ENCODE measurements around the gene UMPS. TPM values are rescaled to one million over a fixed set of nuclear protein-coding genes. Genes with fewer than 3 reads are reported as not detected.

Gene UMPS
- polyA plus RNA-seq, 1 donor (not counting 4 experiments of a cell fraction or from before 2014, with no cell fraction given) = 53.7 TPM

GRCh38 chr3:124700880-124701684, 29.2 kb upstream of the UMPS start:
- Histone ChIP-seq H3K36me3 (ENCODE audit: control insufficient read depth in 2 of 2, extremely low read depth in 1 of 2, insufficient read depth in 2 of 2, low read length in 2 of 2) (no peaks in the 10 kb centered on the region), H3K4me2 (ENCODE audit: control insufficient read depth, extremely low read depth, insufficient read depth, low read depth, low read length) (no peak overlapping the region), H4K20me1 (ENCODE audit: control insufficient read depth, extremely low read depth, insufficient read depth, low read length) (no peaks in the 10 kb centered on the region), H3K27me3 (ENCODE audit: control insufficient read depth, extremely low read depth, insufficient read depth, low read length) (no peaks in the 10 kb centered on the region), H3K79me2 (ENCODE audit: control insufficient read depth, insufficient read depth, low read length) (no peaks in the 10 kb centered on the region), H3K9ac (ENCODE audit: control insufficient read depth, extremely low read depth, insufficient read depth, low read length) (no peak overlapping the region), H3K9me3 (ENCODE audit: control insufficient read depth, low read depth, low read length) (no peaks in the 10 kb centered on the region), H3K9me1 (ENCODE audit: control insufficient read depth, extremely low read depth, insufficient read depth, low read length) (no peaks in the 10 kb centered on the region), H3K27ac (ENCODE audit: control insufficient read depth, insufficient read depth, low read length) (no peak overlapping the region), H3K4me1 (ENCODE audit: control insufficient read depth, extremely low read depth, insufficient read depth, low read length) (no peaks in the 10 kb centered on the region), H2AFZ (ENCODE audit: control insufficient read depth, low read length) (no peak overlapping the region), H3K4me3 (ENCODE audit: control insufficient read depth in 2 of 3, extremely low read depth in 1 of 3, insufficient read depth in 2 of 3, low read depth in 1 of 3, low read length in 3 of 3) (no peak overlapping the region)
- no peak for DNase-seq (ENCODE audit: low read depth, low spot score)
- TF ChIP-seq CTCF (optimal IDR thresholded peaks at IDR 0.05 in 1 of 3, IDR thresholded peaks at IDR 0.05 in 1 of 3, conservative IDR thresholded peaks at IDR 0.05 in 1 of 3; ENCODE audit: extremely low read depth in 1 of 3, insufficient read depth in 2 of 3, low read length in 3 of 3) (no peak), EZH2 (IDR thresholded peaks at IDR 0.05; ENCODE audit: low read length) (no peak)
- FAIRE-seq = no peak
- dilution Hi-C loops (cut with MboI; ENCODE audit: extremely low pct_ligation_motif_present, low sequenced_read_pairs) = no loop called here

- no peak overlapping the region for H3K9ac ChIP-seq (ENCODE audit: control insufficient read depth, extremely low read depth, insufficient read depth, low read length)
- no peaks in the 10 kb centered on the region for H3K4me1 ChIP-seq (ENCODE audit: control insufficient read depth, extremely low read depth, insufficient read depth, low read length)
- no peaks in the 10 kb centered on the region for H3K79me2 ChIP-seq (ENCODE audit: control insufficient read depth, insufficient read depth, low read length)
- H4K20me1 ChIP-seq (ENCODE audit: control insufficient read depth, extremely low read depth, insufficient read depth, low read length) = no peaks in the 10 kb centered on the region
- no peak for FAIRE-seq
- no peak for TF ChIP-seq CTCF (optimal IDR thresholded peaks at IDR 0.05 in 1 of 3, IDR thresholded peaks at IDR 0.05 in 1 of 3, conservative IDR thresholded peaks at IDR 0.05 in 1 of 3; ENCODE audit: extremely low read depth in 1 of 3, insufficient read depth in 2 of 3, low read length in 3 of 3)
- TF ChIP-seq EZH2 (IDR thresholded peaks at IDR 0.05; ENCODE audit: low read length) = no peak
- dilution Hi-C loops (cut with MboI; ENCODE audit: extremely low pct_ligation_motif_present, low sequenced_read_pairs) = no loop called here
- H3K9me1 ChIP-seq (ENCODE audit: control insufficient read depth, extremely low read depth, insufficient read depth, low read length) = no peaks in the 10 kb centered on the region
- H3K27me3 ChIP-seq (ENCODE audit: control insufficient read depth, extremely low read depth, insufficient read depth, low read length) = no peaks in the 10 kb centered on the region
- H3K27ac ChIP-seq (ENCODE audit: control insufficient read depth, insufficient read depth, low read length) = no peak overlapping the region
- H2AFZ ChIP-seq (ENCODE audit: control insufficient read depth, low read length) = no peak overlapping the region
- H3K4me3 ChIP-seq (ENCODE audit: control insufficient read depth in 2 of 3, extremely low read depth in 1 of 3, insufficient read depth in 2 of 3, low read depth in 1 of 3, low read length in 3 of 3) = no peak overlapping the region
- H3K9me3 ChIP-seq (ENCODE audit: control insufficient read depth, low read depth, low read length) = no peaks in the 10 kb centered on the region
- H3K36me3 ChIP-seq (ENCODE audit: control insufficient read depth in 2 of 2, extremely low read depth in 1 of 2, insufficient read depth in 2 of 2, low read length in 2 of 2) = no peaks in the 10 kb centered on the region
- H3K4me2 ChIP-seq (ENCODE audit: control insufficient read depth, extremely low read depth, insufficient read depth, low read depth, low read length) = no peak overlapping the region
- DNase-seq (ENCODE audit: low read depth, low spot score) = no peak
Measured at GRCh38 chr3:124701687-124702086, 28.6 kb upstream of the UMPS start.
